B cell (primary cell): Measurements from ENCODE around the gene CDC25A. TPM values are rescaled to one million over a fixed set of nuclear protein-coding genes. Genes with fewer than 3 reads are reported as not detected.

Experiments used
- ATAC-seq: fragments of 200-7000 bp; cut with Tn5 transposase; one replicate; pipeline ENCODE4 v1.10.0; 2021; ENCODE audit warnings: low read depth, mild to moderate bottlenecking, moderate number of reproducible peaks, moderate library complexity
- CTCF ChIA-PET: fragments of 350-600 bp; sonication (Branson Sonifier 250); formaldehyde crosslinking; loops from one replicate; lab custom pipeline; 2021; ENCODE audit warnings: antibody characterized with exemption, inconsistent platforms; lab: Charles Lee
- POLR2A ChIA-PET: fragments of 350-600 bp; sonication (Branson Sonifier 250); formaldehyde crosslinking; loops from one replicate; lab custom pipeline; 2021; ENCODE audit warnings: antibody characterized with exemption; lab: Charles Lee
- DNase-seq: peaks from one replicate; pipeline ENCODE4 v3.0.0; 2013
- H2AFZ ChIP-seq: 2 replicates; pipeline ENCODE4 v1.6.1; 2012; ENCODE audit warnings: mild to moderate bottlenecking, low read depth, low read length; ENCODE audit not compliant: insufficient read depth, poor library complexity, severe bottlenecking
- H3K27ac ChIP-seq, 2 donors: 1 replicate in 1 of 2; 2 replicates in 1 of 2; pipeline ENCODE4 v1.5.1; 2012 to 2013; ENCODE audit warnings: low read length in 2 of 2, mild to moderate bottlenecking in 2 of 2, moderate library complexity in 1 of 2
- H3K27me3 ChIP-seq, 4 experiments: fragments of 200-600 bp in 1 of 4; sonication (generic) in 1 of 4; replicated peaks in 1 of 4; 1 replicate in 2 of 4; 2 replicates in 2 of 4; pipeline versions ENCODE4 v1.6.1 to v1.7.0; 2013 to 2016; ENCODE audit warnings: low read length in 3 of 4, mild to moderate bottlenecking in 2 of 4, mixed read lengths in 1 of 4, moderate library complexity in 1 of 4; ENCODE audit not compliant: insufficient read depth in 4 of 4, control insufficient read depth in 3 of 4; ENCODE audit errors: control extremely low read depth in 1 of 4
- H3K36me3 ChIP-seq, 2 experiments: replicated peaks in 1 of 2; 1 replicate in 1 of 2; 2 replicates in 1 of 2; pipeline versions ENCODE4 v1.6.1 to v1.7.1; 2013; ENCODE audit warnings: low read length in 1 of 2; ENCODE audit not compliant: insufficient read depth in 2 of 2, control insufficient read depth in 1 of 2; ENCODE audit errors: control extremely low read depth in 1 of 2, extremely low read depth in 1 of 2
- H3K4me1 ChIP-seq, 2 donors: fragments of 200-600 bp in 1 of 2; sonication (generic) in 1 of 2; 1 replicate in 1 of 2; 2 replicates in 1 of 2; pipeline versions ENCODE4 v1.5.1 to v1.6.1; 2013 to 2017; ENCODE audit warnings: low read length in 2 of 2; ENCODE audit not compliant: control insufficient read depth in 2 of 2, insufficient read depth in 2 of 2
- H3K4me2 ChIP-seq: replicated peaks from 2 replicates; pipeline ENCODE3; 2012; ENCODE audit warnings: mild to moderate bottlenecking, low read depth, low read length; ENCODE audit not compliant: poor library complexity, severe bottlenecking
- H3K4me3 ChIP-seq, 5 experiments: fragments of 200-600 bp in 1 of 5; sonication (generic) in 1 of 5; 1 replicate in 3 of 5; 2 replicates in 2 of 5; pipeline versions ENCODE4 v1.5.1 to v1.7.0; 2011 to 2016; ENCODE audit warnings: low read length in 4 of 5, mild to moderate bottlenecking in 4 of 5, low read depth in 2 of 5, control low read depth in 1 of 5, moderate library complexity in 1 of 5; ENCODE audit not compliant: insufficient read depth in 1 of 5; ENCODE audit errors: control extremely low read depth in 1 of 5, extremely low read depth in 1 of 5
- H3K79me2 ChIP-seq: fragments of 200-600 bp; sonication (generic); one replicate; pipeline ENCODE4 v1.6.0; 2016; ENCODE audit warnings: low read length; ENCODE audit not compliant: control insufficient read depth, insufficient read depth
- H3K9ac ChIP-seq: fragments of 200-600 bp; sonication (generic); 2 replicates; pipeline ENCODE4 v1.6.1; 2017; ENCODE audit warnings: mild to moderate bottlenecking, low read length, moderate library complexity
- H3K9me3 ChIP-seq, 3 donors: one replicate each; pipeline versions ENCODE4 v1.6.1 to v1.7.1; 2013; ENCODE audit warnings: low read length in 2 of 3; ENCODE audit not compliant: control insufficient read depth in 2 of 3, insufficient read depth in 1 of 3; ENCODE audit errors: control extremely low read depth in 1 of 3
- H4K20me1 ChIP-seq: 2 replicates; pipeline ENCODE4 v1.6.0; 2012; ENCODE audit warnings: mild to moderate bottlenecking, low read length; ENCODE audit not compliant: insufficient read depth, control insufficient read depth, poor library complexity, severe bottlenecking
- H3K27ac Mint-ChIP-seq: one replicate; pipeline ENCODE4 v1.8.0; 2021; ENCODE audit warnings: mixed read lengths
- H3K27me3 Mint-ChIP-seq: one replicate; pipeline ENCODE4 v1.8.0; 2021; ENCODE audit warnings: mixed read lengths
- H3K4me1 Mint-ChIP-seq: one replicate; pipeline ENCODE4 v1.8.0; 2021; ENCODE audit warnings: mixed read lengths
- H3K4me3 Mint-ChIP-seq: one replicate; pipeline ENCODE4 v1.8.0; 2021; ENCODE audit warnings: mixed read lengths
- H3K9me3 Mint-ChIP-seq: one replicate; pipeline ENCODE4 v1.8.0; 2022; ENCODE audit warnings: mixed read lengths; ENCODE audit not compliant: insufficient read depth
- EZH2 ChIP-seq: IDR thresholded peaks from 2 replicates; pipeline ENCODE4 v1.6.1; 2012; ENCODE audit warnings: borderline replicate concordance, low read depth, mild to moderate bottlenecking, moderate library complexity, low read length; ENCODE audit not compliant: insufficient read depth, poor library complexity, severe bottlenecking
- WGBS: methylation state at CpG from one replicate; pipeline ENCODE4 v1.1.5; 2013; ENCODE audit warnings: missing lambda C conversion rate; ENCODE audit not compliant: insufficient coverage; 5-methylcytosine and 5-hydroxymethylcytosine counted together
- intact Hi-C: fragments of 100-400 bp; cut with micrococcal nuclease; formaldehyde crosslinking; loops from one replicate; pipeline ENCODE4 v1.10.0; 2022
- polyA plus RNA-seq: library from polyadenylated mRNA; depleted of rRNA; stranded (reverse); fragments of >200 nt; gene quantifications from 2 replicates; pipeline ENCODE4 v1.2.3, GENCODE V29; 2012
- total RNA-seq, 2 donors: library from RNA; stranded (reverse); fragments of 120-200 nt in 1 of 2; gene quantifications; 1 replicate in 1 of 2; 2 replicates in 1 of 2; pipeline versions ENCODE4 v1.2.3 to v1.2.4, GENCODE V29; 2013 to 2022
- TF ChIP-seq, protein P1 (sequence below): fragments of 200-600 bp; IDR thresholded peaks from one replicate; pipeline ENCODE4 v1.8.0; 2022; ENCODE audit warnings: antibody characterized with exemption, mild to moderate bottlenecking

The CDC25A gene
- total and polyA plus RNA-seq, 2 donors (not counting 1 experiment from before 2014, with no cell fraction given) = 0.07 to 0.27 TPM

DNA sequence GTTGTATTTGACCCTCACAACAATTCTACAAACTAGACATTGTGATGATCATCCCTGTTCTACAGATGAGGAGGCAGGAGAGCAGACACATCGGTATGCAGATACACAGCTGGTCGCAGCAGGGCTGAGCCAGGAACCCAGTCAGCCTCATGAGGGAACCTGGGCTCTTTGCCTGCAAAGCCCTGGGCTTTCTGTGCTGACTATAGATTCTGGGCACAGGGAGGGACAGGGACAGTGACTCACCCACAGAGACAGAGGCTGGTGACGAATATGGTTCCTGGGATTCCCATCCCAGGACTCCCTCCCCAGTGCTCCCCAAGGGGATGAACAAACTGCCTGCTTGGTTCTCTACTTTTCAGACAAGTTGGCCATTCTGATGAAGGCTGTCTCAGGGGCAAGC lies 31.3 kb upstream of the CDC25A start:
- peaks cover 39 to 41% of the 10 kb centered on the region in 2 donors for H3K4me1 ChIP-seq
- no peaks in the 10 kb centered on the region for H4K20me1 ChIP-seq
- 100% methylated on average over 3 of the region's 3 CpGs for WGBS
- no peak overlapping the region for H3K27ac Mint-ChIP-seq
- no peak overlapping the region for H3K27ac ChIP-seq
- TF ChIP-seq EZH2 = no peak
- TF ChIP-seq, protein P1, sequence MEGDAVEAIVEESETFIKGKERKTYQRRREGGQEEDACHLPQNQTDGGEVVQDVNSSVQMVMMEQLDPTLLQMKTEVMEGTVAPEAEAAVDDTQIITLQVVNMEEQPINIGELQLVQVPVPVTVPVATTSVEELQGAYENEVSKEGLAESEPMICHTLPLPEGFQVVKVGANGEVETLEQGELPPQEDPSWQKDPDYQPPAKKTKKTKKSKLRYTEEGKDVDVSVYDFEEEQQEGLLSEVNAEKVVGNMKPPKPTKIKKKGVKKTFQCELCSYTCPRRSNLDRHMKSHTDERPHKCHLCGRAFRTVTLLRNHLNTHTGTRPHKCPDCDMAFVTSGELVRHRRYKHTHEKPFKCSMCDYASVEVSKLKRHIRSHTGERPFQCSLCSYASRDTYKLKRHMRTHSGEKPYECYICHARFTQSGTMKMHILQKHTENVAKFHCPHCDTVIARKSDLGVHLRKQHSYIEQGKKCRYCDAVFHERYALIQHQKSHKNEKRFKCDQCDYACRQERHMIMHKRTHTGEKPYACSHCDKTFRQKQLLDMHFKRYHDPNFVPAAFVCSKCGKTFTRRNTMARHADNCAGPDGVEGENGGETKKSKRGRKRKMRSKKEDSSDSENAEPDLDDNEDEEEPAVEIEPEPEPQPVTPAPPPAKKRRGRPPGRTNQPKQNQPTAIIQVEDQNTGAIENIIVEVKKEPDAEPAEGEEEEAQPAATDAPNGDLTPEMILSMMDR = no peak
- CTCF ChIA-PET = interaction anchor here (0.7 kb wide), 1 partner anchor 1530 kb away, joined by 3 read pairs; no protein-coding TSS in a partner anchor
- no peaks in the 10 kb centered on the region for H3K79me2 ChIP-seq
- H2AFZ ChIP-seq = no peak overlapping the region
- ATAC-seq (no peak), DNase-seq (no peak)
- H3K27me3 ChIP-seq = no peaks in the 10 kb centered on the region
- POLR2A ChIA-PET = no interaction called here
- H3K9me3 Mint-ChIP-seq = no peaks in the 10 kb centered on the region
- no peak overlapping the region for H3K4me3 ChIP-seq
- no peak overlapping the region for H3K9ac ChIP-seq
- no peaks in the 10 kb centered on the region for H3K27me3 Mint-ChIP-seq
- H3K9me3 ChIP-seq = peaks cover 0 to 10% (median 0%) of the 10 kb centered on the region in 3 donors
- H3K4me3 Mint-ChIP-seq = no peak overlapping the region
- intact Hi-C loops = no loop called here
- no peaks in the 10 kb centered on the region for H3K36me3 ChIP-seq
- no peak overlapping the region for H3K4me2 ChIP-seq
- H3K4me1 Mint-ChIP-seq = peaks cover 44% of the 10 kb centered on the region

DNA sequence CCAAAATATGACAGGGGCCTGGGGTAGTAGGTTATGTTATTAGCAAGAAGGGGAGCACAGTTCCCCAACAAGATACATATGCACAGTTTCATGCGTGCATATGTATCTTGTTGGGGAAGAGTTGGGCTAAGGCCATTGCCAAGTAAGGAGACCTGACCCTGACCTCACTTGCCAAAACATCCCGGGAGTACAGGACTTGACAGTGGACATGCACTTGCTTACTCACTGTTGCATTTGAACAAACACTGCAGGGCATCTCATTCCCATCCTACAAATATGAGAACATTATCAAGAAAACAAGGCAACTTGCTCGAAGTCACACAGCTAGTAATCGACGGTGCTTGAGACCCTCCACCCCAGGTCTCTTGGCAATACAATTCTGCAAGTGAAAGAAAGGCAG lies 30.3 kb upstream of the CDC25A start:
- H3K9me3 Mint-ChIP-seq = no peaks in the 10 kb centered on the region
- no peak for ATAC-seq
- intact Hi-C loops = no loop called here
- H2AFZ ChIP-seq = no peak overlapping the region
- TF ChIP-seq, protein P1 = no peak
- TF ChIP-seq EZH2 = no peak
- H3K27ac ChIP-seq = no peak overlapping the region
- no peaks in the 10 kb centered on the region for H3K36me3 ChIP-seq
- DNase-seq = no peak
- ChIA-PET POLR2A (no interaction called here), CTCF (no interaction called here)
- no peak overlapping the region for H3K27ac Mint-ChIP-seq
- H3K9me3 ChIP-seq = peaks cover 0 to 10% (median 0%) of the 10 kb centered on the region in 3 donors
- H3K79me2 ChIP-seq = no peaks in the 10 kb centered on the region
- H4K20me1 ChIP-seq = no peaks in the 10 kb centered on the region
- 95% methylated on average over 4 of the region's 5 CpGs for WGBS
- H3K9ac ChIP-seq = no peak overlapping the region
- H3K27me3 ChIP-seq = no peaks in the 10 kb centered on the region
- H3K27me3 Mint-ChIP-seq = no peaks in the 10 kb centered on the region
- H3K4me3 ChIP-seq = no peak overlapping the region
- H3K4me1 ChIP-seq = peaks cover 29 to 31% of the 10 kb centered on the region in 2 donors
- no peak overlapping the region for H3K4me3 Mint-ChIP-seq
- no peak overlapping the region for H3K4me2 ChIP-seq
- H3K4me1 Mint-ChIP-seq = peaks cover 34% of the 10 kb centered on the region
